Gastrocnemius medialis (tissue), 4 donors: Measurements from ENCODE around the gene MSANTD3.

Source experiments
- POLR2A ChIP-seq, 2 donors: fragments of 450-650 bp; IDR thresholded peaks; one replicate each; pipeline ENCODE4 v1.6.1; 2017; ENCODE audit warnings: antibody characterized with exemption in 2 of 2, mild to moderate bottlenecking in 2 of 2, moderate library complexity in 2 of 2
- TF ChIP-seq, protein P1 (sequence below), 5 experiments: fragments of 450-650 bp in 3 of 5; fragments of 200-600 bp in 2 of 5; sonication (generic) in 2 of 5; IDR thresholded peaks in 4 of 5; conservative IDR thresholded peaks in 1 of 5; 1 replicate in 4 of 5; 2 replicates in 1 of 5; pipeline ENCODE4 v1.5.1; 2016 to 2019; ENCODE audit warnings: antibody characterized with exemption in 5 of 5, mild to moderate bottlenecking in 3 of 5, moderate library complexity in 3 of 5

DNA sequence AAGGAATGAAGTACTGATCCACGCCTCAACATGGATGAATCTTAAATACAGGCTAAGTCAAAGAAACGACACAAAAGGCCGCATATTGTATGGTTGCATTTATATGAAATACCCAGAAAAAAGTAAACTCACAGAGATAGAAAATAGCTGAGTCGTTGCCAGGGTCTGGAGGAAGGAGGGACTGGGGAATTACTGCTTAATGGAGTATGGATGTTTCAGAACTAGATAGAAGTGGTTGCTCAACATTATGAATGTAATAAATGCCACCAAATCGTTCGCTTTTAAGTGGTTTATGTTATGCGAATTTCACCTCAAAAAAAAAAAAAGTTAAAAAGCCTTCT, 784 bp upstream of the MSANTD3 start:
- TF ChIP-seq, protein P1, sequence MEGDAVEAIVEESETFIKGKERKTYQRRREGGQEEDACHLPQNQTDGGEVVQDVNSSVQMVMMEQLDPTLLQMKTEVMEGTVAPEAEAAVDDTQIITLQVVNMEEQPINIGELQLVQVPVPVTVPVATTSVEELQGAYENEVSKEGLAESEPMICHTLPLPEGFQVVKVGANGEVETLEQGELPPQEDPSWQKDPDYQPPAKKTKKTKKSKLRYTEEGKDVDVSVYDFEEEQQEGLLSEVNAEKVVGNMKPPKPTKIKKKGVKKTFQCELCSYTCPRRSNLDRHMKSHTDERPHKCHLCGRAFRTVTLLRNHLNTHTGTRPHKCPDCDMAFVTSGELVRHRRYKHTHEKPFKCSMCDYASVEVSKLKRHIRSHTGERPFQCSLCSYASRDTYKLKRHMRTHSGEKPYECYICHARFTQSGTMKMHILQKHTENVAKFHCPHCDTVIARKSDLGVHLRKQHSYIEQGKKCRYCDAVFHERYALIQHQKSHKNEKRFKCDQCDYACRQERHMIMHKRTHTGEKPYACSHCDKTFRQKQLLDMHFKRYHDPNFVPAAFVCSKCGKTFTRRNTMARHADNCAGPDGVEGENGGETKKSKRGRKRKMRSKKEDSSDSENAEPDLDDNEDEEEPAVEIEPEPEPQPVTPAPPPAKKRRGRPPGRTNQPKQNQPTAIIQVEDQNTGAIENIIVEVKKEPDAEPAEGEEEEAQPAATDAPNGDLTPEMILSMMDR (IDR thresholded peaks at IDR 0.05 in 4 of 5, conservative IDR thresholded peaks at IDR 0.05 in 1 of 5): no peak
- no peak for TF ChIP-seq POLR2A (IDR thresholded peaks at IDR 0.05)
